SK-N-SH (cell line): Measurements from ENCODE around the gene GPC5. TPM values are rescaled to one million over a fixed set of nuclear protein-coding genes. Genes with fewer than 3 reads are reported as not detected.

Experiments used
- CTCF ChIA-PET: fragments of 300-600, 350-600 bp; formaldehyde crosslinking; extraction: SDS; loops from one replicate; lab custom pipeline; 2021; lab: Yijun Ruan, JAX
- POLR2A ChIA-PET: fragments of 350-600 bp; sonication (Branson Sonifier 250); formaldehyde crosslinking; extraction: SDS; loops from one replicate; lab custom pipeline; 2020; ENCODE audit warnings: antibody characterized with exemption, inconsistent platforms; lab: Yijun Ruan, JAX
- DNase-seq: peaks from one replicate; pipeline ENCODE4 v3.0.0; 2012
- H2AFZ ChIP-seq: fragments of 200-600 bp; sonication (generic); 2 replicates; pipeline ENCODE4 v1.8.1; 2016; ENCODE audit warnings: antibody characterized with exemption, mild to moderate bottlenecking, low read depth
- H3F3A ChIP-seq: fragments of 200-600 bp; sonication (generic); replicated peaks from 2 replicates; pipeline ENCODE3; 2016; ENCODE audit warnings: antibody characterized with exemption, mild to moderate bottlenecking; ENCODE audit not compliant: insufficient read depth
- H3K27ac ChIP-seq, 2 experiments: fragments of 200-500 bp in 1 of 2; fragments of 200-600 bp in 1 of 2; sonication (Bioruptor generic) in 1 of 2; sonication (generic), shearing (Covaris generic) in 1 of 2; 2 replicates each; pipeline versions ENCODE4 v1.5.1 to v1.6.1; 2014 to 2016; ENCODE audit warnings: low read depth in 2 of 2, inconsistent platforms in 1 of 2, low read length in 1 of 2, mild to moderate bottlenecking in 1 of 2, mixed read lengths in 1 of 2
- H3K27me3 ChIP-seq: fragments of 200-600 bp; sonication (generic), shearing (Covaris generic); 2 replicates; pipeline ENCODE4 v1.6.1; 2016; ENCODE audit warnings: mixed run types; ENCODE audit not compliant: insufficient read depth
- H3K36me3 ChIP-seq, 2 experiments: fragments of 200-500 bp in 1 of 2; fragments of 200-600 bp in 1 of 2; sonication (Bioruptor generic) in 1 of 2; sonication (generic) in 1 of 2; replicated peaks in 1 of 2; 2 replicates each; pipeline versions ENCODE3 to v1.5.1; 2014 to 2016; ENCODE audit warnings: low read length in 1 of 2, mild to moderate bottlenecking in 1 of 2; ENCODE audit not compliant: insufficient read depth in 2 of 2, control insufficient read depth in 1 of 2
- H3K4me1 ChIP-seq, 2 experiments: fragments of 200-500 bp in 1 of 2; fragments of 200-600 bp in 1 of 2; sonication (Bioruptor generic) in 1 of 2; sonication (generic), shearing (Covaris generic) in 1 of 2; 2 replicates each; pipeline versions ENCODE4 v1.5.1 to v1.6.1; 2014 to 2016; ENCODE audit warnings: low read depth in 1 of 2, low read length in 1 of 2, mixed run types in 1 of 2; ENCODE audit not compliant: insufficient read depth in 2 of 2, control insufficient read depth in 1 of 2
- H3K4me2 ChIP-seq: fragments of 200-600 bp; sonication (generic), shearing (Covaris generic); 2 replicates; pipeline ENCODE4 v1.6.1; 2017; ENCODE audit warnings: mixed run types
- H3K4me3 ChIP-seq, 2 experiments: fragments of 200-500 bp in 1 of 2; fragments of 200-600 bp in 1 of 2; sonication (Bioruptor generic) in 1 of 2; sonication (generic), shearing (Covaris generic) in 1 of 2; 2 replicates each; pipeline versions ENCODE4 v1.5.1 to v1.8.1; 2014 to 2016; ENCODE audit warnings: low read depth in 2 of 2, inconsistent platforms in 1 of 2, low read length in 1 of 2, mild to moderate bottlenecking in 1 of 2, mixed read lengths in 1 of 2, moderate library complexity in 1 of 2
- H3K79me2 ChIP-seq: fragments of 200-600 bp; sonication (generic); 2 replicates; pipeline ENCODE4 v1.8.1; 2017; ENCODE audit warnings: mild to moderate bottlenecking; ENCODE audit not compliant: insufficient read depth
- H3K9ac ChIP-seq: fragments of 200-600 bp; sonication (generic); 2 replicates; pipeline ENCODE4 v1.6.1; 2017; ENCODE audit warnings: mixed run types
- H3K9me2 ChIP-seq: fragments of 200-600 bp; sonication (generic); 2 replicates; pipeline ENCODE4 v1.6.1; 2017; ENCODE audit warnings: mixed run types
- H3K9me3 ChIP-seq: fragments of 200-600 bp; sonication (generic); 2 replicates; pipeline ENCODE4 v1.6.1; 2017; ENCODE audit warnings: mixed run types, mild to moderate bottlenecking, moderate library complexity
- H4K20me1 ChIP-seq: fragments of 200-600 bp; sonication (generic); 2 replicates; pipeline ENCODE4 v1.6.1; 2017; ENCODE audit warnings: mild to moderate bottlenecking, mixed run types; ENCODE audit not compliant: insufficient read depth
- CHD2 ChIP-seq: fragments of 150-350 bp; IDR thresholded peaks from 2 replicates; pipeline ENCODE4 v1.6.1; 2018; ENCODE audit warnings: low read length; ENCODE audit not compliant: partially characterized antibody
- EP300 ChIP-seq, 2 experiments: IDR thresholded peaks; 2 replicates each; pipeline versions ENCODE4 v1.4.0 to v1.6.1; 2012; ENCODE audit warnings: borderline replicate concordance in 1 of 2, low read depth in 1 of 2, low read length in 1 of 2
- EZH2phosphoT487 ChIP-seq: fragments of 200-600 bp; sonication (generic); IDR thresholded peaks from 2 replicates; pipeline ENCODE4 v1.6.1; 2017; ENCODE audit warnings: low read depth, mixed run types, mild to moderate bottlenecking, antibody characterized with exemption, moderate library complexity, borderline replicate concordance
- FOSL2 ChIP-seq: IDR thresholded peaks from 2 replicates; pipeline ENCODE4 v1.4.0; 2012; ENCODE audit warnings: low read depth, mild to moderate bottlenecking, moderate library complexity, borderline replicate concordance
- FOXJ3 ChIP-seq: sonication (generic); formaldehyde crosslinking; IDR thresholded peaks from 2 replicates; pipeline ENCODE4 v1.5.1; 2020; ENCODE audit warnings: mild to moderate bottlenecking, missing genetic modification reagents
- FOXM1 ChIP-seq: IDR thresholded peaks from 2 replicates; pipeline ENCODE4 v1.4.0; 2012; ENCODE audit warnings: low read depth, mild to moderate bottlenecking
- MAX ChIP-seq: IDR thresholded peaks from 2 replicates; pipeline ENCODE4 v1.4.0; 2012; ENCODE audit warnings: low read depth
- MEF2A ChIP-seq: IDR thresholded peaks from 2 replicates; pipeline ENCODE4 v1.4.0; 2012; ENCODE audit warnings: low read depth, borderline replicate concordance
- NFIC ChIP-seq: IDR thresholded peaks from 2 replicates; pipeline ENCODE4 v1.4.0; 2012; ENCODE audit warnings: borderline replicate concordance
- NRF1 ChIP-seq: IDR thresholded peaks from 2 replicates; pipeline ENCODE4 v1.6.1; 2012; ENCODE audit warnings: low read depth, mild to moderate bottlenecking, low read length
- PBX3 ChIP-seq: IDR thresholded peaks from 2 replicates; pipeline ENCODE4; 2012
- POLR2AphosphoS5 ChIP-seq: IDR thresholded peaks from 2 replicates; pipeline ENCODE4 v1.6.1; 2012; ENCODE audit warnings: low read depth, low read length
- RCOR1 ChIP-seq: fragments of 150-350 bp; IDR thresholded peaks from 2 replicates; pipeline ENCODE4 v1.6.1; 2017; ENCODE audit warnings: antibody characterized with exemption, low read length
- REST ChIP-seq: IDR thresholded peaks from 2 replicates; pipeline ENCODE4 v1.6.1; 2012; ENCODE audit warnings: mild to moderate bottlenecking, low read depth, low read length, moderate library complexity
- RXRA ChIP-seq: IDR thresholded peaks from 2 replicates; pipeline ENCODE4 v1.4.0; 2012; ENCODE audit warnings: low read depth, mild to moderate bottlenecking, borderline replicate concordance
- SMC3 ChIP-seq: IDR thresholded peaks from 2 replicates; pipeline ENCODE4 v1.6.1; 2012; ENCODE audit warnings: low read depth, low read length, improper control_type of control experiment
- TCF12 ChIP-seq: IDR thresholded peaks from 2 replicates; pipeline ENCODE4 v1.4.0; 2012
- TEAD4 ChIP-seq: IDR thresholded peaks from 2 replicates; pipeline ENCODE4 v1.4.0; 2012; ENCODE audit warnings: mild to moderate bottlenecking, borderline replicate concordance; ENCODE audit not compliant: insufficient read depth
- USF1 ChIP-seq: IDR thresholded peaks from 2 replicates; pipeline ENCODE4 v1.4.0; 2012; ENCODE audit warnings: low read depth, borderline replicate concordance
- WGBS: methylation state at CpG from one replicate; pipeline ENCODE4 v1.1.6; 2017; ENCODE audit warnings: low lambda C conversion rate; 5-methylcytosine and 5-hydroxymethylcytosine counted together
- polyA plus RNA-seq, 3 experiments: library from polyadenylated mRNA; depleted of rRNA; stranded (reverse); fragments of >200 nt; gene quantifications; 2 replicates each; pipeline ENCODE4 v1.2.3, GENCODE V29; 2012

Gene GPC5
- polyA plus RNA-seq, 1 of the 3 experiments (the other 2 are of a cell fraction), result 0.03 TPM

GRCh38 chr13:91719033-91719432 is 320.6 kb downstream of the GPC5 start (continued):
- no peak for TF ChIP-seq PBX3
- no peak for TF ChIP-seq REST
- TF ChIP-seq EZH2phosphoT487, result no peak
- no peak for TF ChIP-seq NRF1
- TF ChIP-seq FOSL2, result no peak
- TF ChIP-seq, all 33 proteins: peak for 0

- 70% methylated on average over 3 of the region's 3 CpGs for WGBS
- POLR2A ChIA-PET, result no interaction called here
- DNase-seq, result no peak
These were observed 323.0 kb downstream of the GPC5 start for GRCh38 chr13:91721413-91721812.

More at GRCh38 chr13:91721413-91721812, 323.0 kb downstream of the GPC5 start:
- Histone ChIP-seq H3F3A (no peaks in the 10 kb centered on the region), H3K9me3 (no peaks in the 10 kb centered on the region), H3K9ac (no peak overlapping the region), H3K27ac (no peak overlapping the region), H3K4me2 (no peak overlapping the region), H3K27me3 (no peaks in the 10 kb centered on the region), H3K4me1 (peaks cover 0 to 3% of the 10 kb centered on the region in 2 experiments; a peak in 2 of 4 replicates), H2AFZ (no peak overlapping the region), H3K9me2 (no peaks in the 10 kb centered on the region), H3K4me3 (no peak overlapping the region), H4K20me1 (no peaks in the 10 kb centered on the region), H3K36me3 (no peaks in the 10 kb centered on the region), H3K79me2 (no peaks in the 10 kb centered on the region)
- CTCF ChIA-PET, result interaction anchor here (0.6 to 3.9 kb wide), 20 partner anchors 9 to 349 kb away, joined by 3 to 47 read pairs (median 4); no protein-coding TSS in a partner anchor
- no peak for TF ChIP-seq TCF12
- no peak for TF ChIP-seq MEF2A
- TF ChIP-seq TEAD4, result no peak
- no peak for TF ChIP-seq FOXJ3
- no peak for TF ChIP-seq SMC3
- no peak for TF ChIP-seq NFIC
- no peak for TF ChIP-seq USF1
- TF ChIP-seq EP300 (IDR thresholded peaks at IDR 0.05; ENCODE audit: borderline replicate concordance in 1 of 2, low read depth in 1 of 2, low read length in 1 of 2), result no peak
- TF ChIP-seq POLR2AphosphoS5, result no peak
- no peak for TF ChIP-seq EZH2phosphoT487
- no peak for TF ChIP-seq RCOR1
- TF ChIP-seq RXRA, result no peak
- TF ChIP-seq NRF1, result no peak
- no peak for TF ChIP-seq CHD2
- TF ChIP-seq FOXM1, result no peak
- TF ChIP-seq REST, result no peak
- no peak for TF ChIP-seq MAX
- no peak for TF ChIP-seq PBX3
